K562 (cell line): ENCODE measurements around the gene GPR119. TPM values are rescaled to one million over a fixed set of nuclear protein-coding genes. Genes with fewer than 3 reads are reported as not detected.

ENCODE experiments used
- ATAC-seq: fragments of 200-7000 bp; cut with Tn5 transposase; 3 replicates; pipeline ENCODE4 v1.9.1; 2020; ENCODE audit warnings: moderate library complexity
- BruUV-seq: library from RNA; stranded (reverse); fragments of 400-500 nt; replicated peaks from 2 replicates; lab custom pipeline; 2021; lab: Mats Ljungman, UMichigan
- CTCF ChIA-PET: fragments of 300-600 bp; formaldehyde crosslinking; extraction: SDS; loops from one replicate; lab custom pipeline; 2021; ENCODE audit warnings: low intra/inter-chr PET ratio; lab: Yijun Ruan, JAX
- POLR2A ChIA-PET: fragments of 300-600, 350-650 bp; sonication (Branson Sonifier 250); formaldehyde crosslinking; extraction: SDS; loops from one replicate; lab custom pipeline; 2021; ENCODE audit warnings: antibody characterized with exemption, inconsistent platforms; lab: Yijun Ruan, JAX
- DNase-seq, 4 experiments: peaks; one replicate each; pipeline versions ENCODE4 v3.0.0 to v3.0.0-alpha.2; 2011 to 2018; ENCODE audit warnings: low spot score in 3 of 4, mixed read lengths in 3 of 4; ENCODE audit errors: extremely low read depth in 1 of 4
- FAIRE-seq: peaks from 2 replicates; lab custom pipeline; 2011; peaks lifted over from hg19 to GRCh38; lab: Jason Lieb, UNC
- H2AFZ ChIP-seq: 2 replicates; pipeline ENCODE4 v1.6.0; 2011; ENCODE audit warnings: low read depth, low read length, control low read depth, inconsistent platforms
- H3K27ac ChIP-seq: fragments of 200-600 bp; 3 replicates; pipeline ENCODE4 v1.8.0; 2011; ENCODE audit warnings: low read depth, mild to moderate bottlenecking, control low read depth, inconsistent platforms, low read length, moderate library complexity, mixed read lengths; ENCODE audit errors: extremely low read depth
- H3K27me3 ChIP-seq, 2 experiments: fragments of 300-600 bp in 1 of 2; 2 replicates in 1 of 2; 3 replicates in 1 of 2; pipeline versions ENCODE4 v1.6.0 to v1.8.0; 2011; ENCODE audit warnings: inconsistent platforms in 2 of 2, low read length in 2 of 2, mild to moderate bottlenecking in 1 of 2, mixed read lengths in 1 of 2, moderate library complexity in 1 of 2; ENCODE audit not compliant: control insufficient read depth in 2 of 2, insufficient read depth in 2 of 2
- H3K36me3 ChIP-seq: fragments of 300-600 bp; 3 replicates; pipeline ENCODE4 v1.8.0; 2011; ENCODE audit warnings: mild to moderate bottlenecking, low read length, inconsistent platforms; ENCODE audit not compliant: control insufficient read depth, insufficient read depth
- H3K4me1 ChIP-seq, 2 experiments: fragments of 200-600 bp in 1 of 2; replicated peaks in 1 of 2; 2 replicates in 1 of 2; 3 replicates in 1 of 2; pipeline versions ENCODE4 v1.5.1 to v1.8.0; 2011; ENCODE audit warnings: inconsistent platforms in 2 of 2, low read length in 2 of 2, mild to moderate bottlenecking in 1 of 2, mixed read lengths in 1 of 2, moderate library complexity in 1 of 2; ENCODE audit not compliant: control insufficient read depth in 2 of 2, insufficient read depth in 2 of 2
- H3K4me2 ChIP-seq: 2 replicates; pipeline ENCODE4 v1.6.1; 2011; ENCODE audit warnings: low read length, control low read depth, inconsistent platforms, mixed read lengths; ENCODE audit not compliant: insufficient read depth
- H3K4me3 ChIP-seq: fragments of 200-600 bp; sonication (generic), shearing (Covaris generic); 2 replicates; pipeline ENCODE4 v1.5.1; 2016; ENCODE audit warnings: control low read depth, inconsistent platforms
- H3K79me2 ChIP-seq: fragments of 200-600 bp; 3 replicates; pipeline ENCODE4 v1.8.0; 2011; ENCODE audit warnings: low read length, inconsistent platforms; ENCODE audit not compliant: control insufficient read depth, insufficient read depth
- H3K9ac ChIP-seq, 2 experiments: 2 replicates each; pipeline versions ENCODE4 v1.6.0 to v1.6.1; 2011; ENCODE audit warnings: low read depth in 2 of 2, low read length in 2 of 2, control low read depth in 1 of 2, inconsistent platforms in 1 of 2, mild to moderate bottlenecking in 1 of 2, mixed read lengths in 1 of 2; ENCODE audit not compliant: insufficient read depth in 1 of 2
- H3K9me1 ChIP-seq: one replicate; pipeline ENCODE4 v1.6.0; 2011; ENCODE audit warnings: inconsistent platforms, mild to moderate bottlenecking, low read length, moderate library complexity; ENCODE audit not compliant: control insufficient read depth, insufficient read depth
- H3K9me3 ChIP-seq: replicated peaks from 2 replicates; pipeline ENCODE4 v1.5.1; 2011; ENCODE audit warnings: low read depth, low read length, inconsistent platforms; ENCODE audit not compliant: control insufficient read depth, insufficient read depth
- H4K20me1 ChIP-seq: replicated peaks from 2 replicates; pipeline ENCODE4 v1.6.1; 2011; ENCODE audit warnings: low read length, inconsistent platforms, mixed read lengths; ENCODE audit not compliant: control insufficient read depth, insufficient read depth
- MAFF ChIP-seq: IDR thresholded peaks from 2 replicates; pipeline ENCODE4 v1.6.1; 2012; ENCODE audit warnings: low read length, improper control_type of control experiment
- NFIX ChIP-seq: fragments of 250-450 bp; sonication (Bioruptor Pico); IDR thresholded peaks from 2 replicates; pipeline ENCODE4 v1.4.0; 2020; ENCODE audit warnings: low read depth, mild to moderate bottlenecking, moderate library complexity
- NONO ChIP-seq, 2 experiments: fragments of 200-400 bp in 1 of 2; fragments of 450-650 bp in 1 of 2; formaldehyde crosslinking in 1 of 2; IDR thresholded peaks; 2 replicates each; pipeline ENCODE4 v1.6.1; 2017; ENCODE audit warnings: low read depth in 2 of 2, mild to moderate bottlenecking in 2 of 2, moderate library complexity in 2 of 2, low read length in 1 of 2
- RCOR1 ChIP-seq, 2 experiments: IDR thresholded peaks; 2 replicates each; pipeline ENCODE4 v1.6.1; 2012; ENCODE audit warnings: low read depth in 2 of 2, low read length in 2 of 2, borderline replicate concordance in 1 of 2, improper control_type of control experiment in 1 of 2
- SPI1 ChIP-seq: IDR thresholded peaks from 2 replicates; pipeline ENCODE4 v1.6.1; 2011; ENCODE audit warnings: low read depth, low read length, control low read depth, borderline replicate concordance
- STAT5A ChIP-seq: IDR thresholded peaks from 2 replicates; pipeline ENCODE4 v1.6.1; 2012; ENCODE audit warnings: low read length, inconsistent platforms, borderline replicate concordance
- TAF7 ChIP-seq: fragments of 450-650 bp; IDR thresholded peaks from 2 replicates; pipeline ENCODE4 v1.6.1; 2016; ENCODE audit warnings: missing genetic modification characterization, missing compliant biosample characterization
- TEAD2 ChIP-seq: fragments of 450-650 bp; IDR thresholded peaks from 2 replicates; pipeline ENCODE4 v1.6.1; 2016; ENCODE audit warnings: missing genetic modification characterization, control low read depth, missing compliant biosample characterization
- WGBS: fragments of 100-300 bp; shearing (Covaris generic); methylation state at CpG from one replicate; pipeline ENCODE4 v1.1.6; 2016; ENCODE audit warnings: low coverage, mixed read lengths; ENCODE audit not compliant: insufficient coverage; ENCODE audit errors: missing lambda C conversion rate; 5-methylcytosine and 5-hydroxymethylcytosine counted together
- in situ Hi-C: fragments of 300-500 bp; cut with MboI; formaldehyde crosslinking; loops from 4 replicates; pipeline ENCODE4 v1.15.0; 2018; ENCODE audit warnings: inconsistent platforms, mixed read lengths
- intact Hi-C: fragments of 100-400 bp; cut with micrococcal nuclease; formaldehyde crosslinking; loops from 2 replicates; pipeline ENCODE4 v1.14.2; 2022
- polyA plus RNA-seq, 8 experiments: library from polyadenylated mRNA; depleted of rRNA in 4 of 8; stranded (reverse) in 5 of 8; unstranded in 3 of 8; fragments of >200 nt; fragmentation: Nextera tagmentation in 2 of 8; fragmentation: Illumina TruSeq in 1 of 8; extraction: Ambion mirVana in 2 of 8; extraction: Trizol in 1 of 8; gene quantifications; 2 replicates each; pipeline versions ENCODE4 v1.2.1 to v1.2.3, GENCODE V29; 2011 to 2014; ENCODE audit warnings: inconsistent platforms in 1 of 8, missing spikeins in 1 of 8
- total RNA-seq, 7 experiments: library from RNA; depleted of rRNA in 6 of 7; stranded (reverse); fragments of >200 nt in 6 of 7; fragmentation: Illumina TruSeq in 2 of 7; extraction: Trizol in 2 of 7; gene quantifications; 2 replicates each; pipeline versions ENCODE4 v1.2.1 to v1.2.3, GENCODE V29; 2011 to 2021; ENCODE audit warnings: low replicate concordance in 1 of 7
- TF ChIP-seq, protein P1 (sequence below): sonication (generic); formaldehyde crosslinking; IDR thresholded peaks from 2 replicates; pipeline ENCODE4 v1.8.1; 2023; ENCODE audit warnings: mild to moderate bottlenecking, missing genetic modification reagents
- TF ChIP-seq, protein P2 (sequence below): IDR thresholded peaks from 3 replicates; pipeline ENCODE4 v1.6.1; 2011; ENCODE audit warnings: borderline replicate concordance, mild to moderate bottlenecking, moderate library complexity; ENCODE audit not compliant: insufficient read length; ENCODE audit errors: extremely low read depth

Gene GPR119
- total and polyA plus RNA-seq, 9 of the 15 experiments (the other 6 are each of a cell fraction or from before 2014, with no cell fraction given): not detected

GRCh38 chrX:130347321-130347720, 38.2 kb downstream of the GPR119 start:
- intact Hi-C loops (no loop called here), in situ Hi-C loops (no loop called here)
- Histone ChIP-seq H3K27me3 (no peaks in the 10 kb centered on the region), H3K4me1 (no peaks in the 10 kb centered on the region), H3K9ac (no peak overlapping the region), H4K20me1 (no peaks in the 10 kb centered on the region), H3K9me3 (no peaks in the 10 kb centered on the region), H3K4me3 (no peak overlapping the region), H3K36me3 (peaks cover 4% of the 10 kb centered on the region; the same call in 2 of the 3 replicates), H3K9me1 (no peaks in the 10 kb centered on the region), H3K79me2 (no peaks in the 10 kb centered on the region), H2AFZ (no peak overlapping the region), H3K27ac (no peak overlapping the region), H3K4me2 (no peak overlapping the region)
- no TSS peak for BruUV-seq
- FAIRE-seq: no peak
- ChIA-PET CTCF (no interaction called here), POLR2A (no interaction called here)
- TF ChIP-seq, protein P1, sequence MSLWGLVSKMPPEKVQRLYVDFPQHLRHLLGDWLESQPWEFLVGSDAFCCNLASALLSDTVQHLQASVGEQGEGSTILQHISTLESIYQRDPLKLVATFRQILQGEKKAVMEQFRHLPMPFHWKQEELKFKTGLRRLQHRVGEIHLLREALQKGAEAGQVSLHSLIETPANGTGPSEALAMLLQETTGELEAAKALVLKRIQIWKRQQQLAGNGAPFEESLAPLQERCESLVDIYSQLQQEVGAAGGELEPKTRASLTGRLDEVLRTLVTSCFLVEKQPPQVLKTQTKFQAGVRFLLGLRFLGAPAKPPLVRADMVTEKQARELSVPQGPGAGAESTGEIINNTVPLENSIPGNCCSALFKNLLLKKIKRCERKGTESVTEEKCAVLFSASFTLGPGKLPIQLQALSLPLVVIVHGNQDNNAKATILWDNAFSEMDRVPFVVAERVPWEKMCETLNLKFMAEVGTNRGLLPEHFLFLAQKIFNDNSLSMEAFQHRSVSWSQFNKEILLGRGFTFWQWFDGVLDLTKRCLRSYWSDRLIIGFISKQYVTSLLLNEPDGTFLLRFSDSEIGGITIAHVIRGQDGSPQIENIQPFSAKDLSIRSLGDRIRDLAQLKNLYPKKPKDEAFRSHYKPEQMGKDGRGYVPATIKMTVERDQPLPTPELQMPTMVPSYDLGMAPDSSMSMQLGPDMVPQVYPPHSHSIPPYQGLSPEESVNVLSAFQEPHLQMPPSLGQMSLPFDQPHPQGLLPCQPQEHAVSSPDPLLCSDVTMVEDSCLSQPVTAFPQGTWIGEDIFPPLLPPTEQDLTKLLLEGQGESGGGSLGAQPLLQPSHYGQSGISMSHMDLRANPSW (CRISPR knock-in tag): no peak
- TF ChIP-seq NFIX (CRISPR knock-in tag) (no peak), SPI1 (no peak), RCOR1 (IDR thresholded peaks at IDR 0.05; ENCODE audit: borderline replicate concordance in 1 of 2, low read depth in 2 of 2, low read length in 2 of 2) (no peak), NONO (IDR thresholded peaks at IDR 0.05; ENCODE audit: low read depth in 2 of 2, low read length in 1 of 2) (no peak), STAT5A (no peak), TEAD2 (tag) (no peak), MAFF (no peak), TAF7 (tag) (no peak)
- TF ChIP-seq, protein P2, sequence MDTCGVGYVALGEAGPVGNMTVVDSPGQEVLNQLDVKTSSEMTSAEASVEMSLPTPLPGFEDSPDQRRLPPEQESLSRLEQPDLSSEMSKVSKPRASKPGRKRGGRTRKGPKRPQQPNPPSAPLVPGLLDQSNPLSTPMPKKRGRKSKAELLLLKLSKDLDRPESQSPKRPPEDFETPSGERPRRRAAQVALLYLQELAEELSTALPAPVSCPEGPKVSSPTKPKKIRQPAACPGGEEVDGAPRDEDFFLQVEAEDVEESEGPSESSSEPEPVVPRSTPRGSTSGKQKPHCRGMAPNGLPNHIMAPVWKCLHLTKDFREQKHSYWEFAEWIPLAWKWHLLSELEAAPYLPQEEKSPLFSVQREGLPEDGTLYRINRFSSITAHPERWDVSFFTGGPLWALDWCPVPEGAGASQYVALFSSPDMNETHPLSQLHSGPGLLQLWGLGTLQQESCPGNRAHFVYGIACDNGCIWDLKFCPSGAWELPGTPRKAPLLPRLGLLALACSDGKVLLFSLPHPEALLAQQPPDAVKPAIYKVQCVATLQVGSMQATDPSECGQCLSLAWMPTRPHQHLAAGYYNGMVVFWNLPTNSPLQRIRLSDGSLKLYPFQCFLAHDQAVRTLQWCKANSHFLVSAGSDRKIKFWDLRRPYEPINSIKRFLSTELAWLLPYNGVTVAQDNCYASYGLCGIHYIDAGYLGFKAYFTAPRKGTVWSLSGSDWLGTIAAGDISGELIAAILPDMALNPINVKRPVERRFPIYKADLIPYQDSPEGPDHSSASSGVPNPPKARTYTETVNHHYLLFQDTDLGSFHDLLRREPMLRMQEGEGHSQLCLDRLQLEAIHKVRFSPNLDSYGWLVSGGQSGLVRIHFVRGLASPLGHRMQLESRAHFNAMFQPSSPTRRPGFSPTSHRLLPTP: no peak
- no peak for DNase-seq
- 39% methylated on average over 1 of the region's 1 CpG for WGBS
- no peak for ATAC-seq
